ENCODE data around the gene TNNT3. TPM values are rescaled to one million over a fixed set of nuclear protein-coding genes. Genes with fewer than 3 reads are reported as not detected.

Gene TNNT3
- total RNA-seq, 1 experiment from 2014 or later, result not detected

GRCh38 chr11:1932681-1933080, 13.2 kb downstream of the TNNT3 start:
- POLR2A ChIA-PET, result no interaction called here
- peaks cover 32% of the 10 kb centered on the region for H3K27me3 Mint-ChIP-seq (ENCODE audit: insufficient read depth, unreplicated experiment)

GRCh38 chr11:1933416-1934334, 14.2 kb downstream of the TNNT3 start:
- TF ChIP-seq CTCF (IDR thresholded peaks at IDR 0.05; ENCODE audit: unreplicated experiment), result no peak
- H3K27me3 Mint-ChIP-seq (ENCODE audit: insufficient read depth, unreplicated experiment), result peaks cover 32% of the 10 kb centered on the region
- no peaks in the 10 kb centered on the region for H3K36me3 Mint-ChIP-seq (ENCODE audit: insufficient read depth, unreplicated experiment)
- ChIA-PET CTCF (interaction anchor here (0.6 kb wide), 2 partner anchors 216 to 223 kb away, joined by 3 read pairs; no protein-coding TSS in a partner anchor), POLR2A (no interaction called here)
- BruUV-seq (replicated peaks), result no TSS peak
- no peaks in the 10 kb centered on the region for H3K9me3 Mint-ChIP-seq (ENCODE audit: unreplicated experiment)
- H3K4me3 Mint-ChIP-seq (ENCODE audit: unreplicated experiment), result no peak overlapping the region
- no peak for DNase-seq (ENCODE audit: unreplicated experiment)
- H3K27ac Mint-ChIP-seq (ENCODE audit: low read depth, unreplicated experiment), result no peak overlapping the region
- intact Hi-C loops (cut with micrococcal nuclease), result no loop called here
- peaks cover 5% of the 10 kb centered on the region for H3K4me1 Mint-ChIP-seq (ENCODE audit: insufficient read depth, unreplicated experiment)

More at GRCh38 chr11:1932681-1933080, 13.2 kb downstream of the TNNT3 start:
- intact Hi-C loops (cut with micrococcal nuclease), result no loop called here
- Mint-ChIP-seq H3K27ac (ENCODE audit: low read depth, unreplicated experiment) (no peak overlapping the region), H3K9me3 (ENCODE audit: unreplicated experiment) (no peaks in the 10 kb centered on the region), H3K36me3 (ENCODE audit: insufficient read depth, unreplicated experiment) (no peaks in the 10 kb centered on the region), H3K4me3 (ENCODE audit: unreplicated experiment) (no peak overlapping the region), H3K4me1 (ENCODE audit: insufficient read depth, unreplicated experiment) (peaks cover 5% of the 10 kb centered on the region)
- CTCF ChIA-PET, result interaction anchor here (0.6 kb wide), 1 partner anchor 63 kb away, joined by 3 read pairs; no protein-coding TSS in a partner anchor
- TF ChIP-seq CTCF (IDR thresholded peaks at IDR 0.05; ENCODE audit: unreplicated experiment), result no peak
- BruUV-seq (replicated peaks), result no TSS peak
- DNase-seq (ENCODE audit: unreplicated experiment), result no peak

GRCh38 chr11:1934335-1935155, 15.0 kb downstream of the TNNT3 start:
- DNase-seq (ENCODE audit: unreplicated experiment), result no peak
- intact Hi-C loops (cut with micrococcal nuclease), result no loop called here
- no TSS peak for BruUV-seq (replicated peaks)
- Mint-ChIP-seq H3K27ac (ENCODE audit: low read depth, unreplicated experiment) (no peak overlapping the region), H3K9me3 (ENCODE audit: unreplicated experiment) (no peaks in the 10 kb centered on the region), H3K36me3 (ENCODE audit: insufficient read depth, unreplicated experiment) (no peaks in the 10 kb centered on the region), H3K27me3 (ENCODE audit: insufficient read depth, unreplicated experiment) (peaks cover 27% of the 10 kb centered on the region), H3K4me3 (ENCODE audit: unreplicated experiment) (no peak overlapping the region), H3K4me1 (ENCODE audit: insufficient read depth, unreplicated experiment) (peaks cover 5% of the 10 kb centered on the region)
- TF ChIP-seq CTCF (IDR thresholded peaks at IDR 0.05; ENCODE audit: unreplicated experiment), result no peak
- ChIA-PET POLR2A (no interaction called here), CTCF (interaction anchor here (0.6 to 1.1 kb wide), 4 partner anchors 31 to 258 kb away, joined by 3 read pairs; no protein-coding TSS in a partner anchor)

All from MCF 10A (cell line).